Activated CD4-positive, alpha-beta T cell treated with anti-CD3 and anti-CD28 coated beads, Interleukin-2, amount 50 U/mL, for 4 hours (primary cell): ENCODE results near the gene GPRC5C.

Experiments used
- DNase-seq, 2 experiments: peaks; one replicate each; pipeline ENCODE4 v3.0.0-alpha.2; 2020

The GPRC5C gene

DNA sequence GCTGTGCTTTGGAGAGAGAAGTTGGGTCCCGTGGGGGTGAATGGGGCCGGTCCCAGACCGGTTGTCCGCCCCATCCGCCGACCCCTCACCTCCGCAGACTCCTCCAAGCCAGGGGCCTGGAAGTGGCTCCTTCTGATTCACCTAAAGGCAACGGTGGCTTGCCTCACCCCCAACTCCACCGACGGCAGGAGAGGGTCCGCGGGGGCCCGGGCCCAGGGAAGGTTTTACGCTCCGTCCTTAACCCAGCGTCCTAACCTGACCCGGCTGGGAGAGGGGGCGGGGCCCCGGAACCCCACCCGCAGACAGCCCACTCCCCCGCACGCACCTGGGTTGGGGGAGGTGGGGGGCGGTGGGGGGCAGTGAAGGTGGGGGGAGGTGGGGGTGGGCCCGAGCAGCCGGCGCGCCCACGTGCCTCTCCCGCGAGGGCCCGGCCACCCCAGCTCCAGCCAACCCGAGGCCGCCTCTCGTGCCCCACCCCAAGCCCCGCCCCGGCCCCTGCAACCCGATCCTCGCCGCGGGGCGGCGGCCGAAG, 21.8 kb downstream of the GPRC5C start:
- peak; percentile 49 to 55 for DNase-seq

DNA sequence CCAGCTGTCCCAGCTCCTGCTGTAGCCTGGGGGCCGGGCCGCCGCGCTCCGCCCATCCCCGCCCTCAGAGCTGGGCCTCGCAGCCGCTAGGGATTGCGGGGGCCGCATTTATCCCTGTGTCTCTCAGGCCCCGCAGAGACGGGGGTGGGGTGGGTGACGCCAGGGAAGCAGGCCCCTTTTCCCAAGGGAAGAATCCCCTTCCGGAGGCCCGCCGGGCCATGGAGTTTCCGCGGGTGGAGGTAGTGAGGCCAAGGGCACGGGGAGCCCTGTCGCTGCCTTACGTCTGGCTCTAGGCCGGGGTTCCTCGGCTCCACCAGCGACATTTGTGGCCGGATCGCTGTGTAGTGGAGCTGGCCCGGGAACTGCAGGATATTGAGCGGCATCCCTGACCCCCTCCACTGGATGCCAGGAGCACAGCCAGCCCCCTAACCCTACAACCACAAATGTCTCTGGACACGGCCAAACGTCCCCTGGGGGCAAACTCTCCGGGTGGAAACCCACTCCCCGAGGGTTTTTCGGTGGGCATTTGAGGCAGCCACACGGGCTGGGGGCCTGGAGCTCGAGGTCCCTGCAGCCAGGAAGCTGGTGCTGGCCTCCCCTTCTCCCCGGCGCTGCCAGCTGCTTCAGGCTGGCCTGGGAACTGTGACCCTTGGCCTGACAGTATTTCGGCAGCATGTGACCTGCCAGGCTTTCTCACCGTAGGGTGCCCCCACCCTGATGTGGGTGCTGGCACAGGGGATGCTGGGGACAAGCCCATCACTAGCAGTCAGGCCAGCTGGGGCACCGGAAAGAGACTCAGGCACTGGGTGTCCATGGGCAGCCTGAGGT, 22.5 kb downstream of the GPRC5C start:
- DNase-seq, result no peak

DNA sequence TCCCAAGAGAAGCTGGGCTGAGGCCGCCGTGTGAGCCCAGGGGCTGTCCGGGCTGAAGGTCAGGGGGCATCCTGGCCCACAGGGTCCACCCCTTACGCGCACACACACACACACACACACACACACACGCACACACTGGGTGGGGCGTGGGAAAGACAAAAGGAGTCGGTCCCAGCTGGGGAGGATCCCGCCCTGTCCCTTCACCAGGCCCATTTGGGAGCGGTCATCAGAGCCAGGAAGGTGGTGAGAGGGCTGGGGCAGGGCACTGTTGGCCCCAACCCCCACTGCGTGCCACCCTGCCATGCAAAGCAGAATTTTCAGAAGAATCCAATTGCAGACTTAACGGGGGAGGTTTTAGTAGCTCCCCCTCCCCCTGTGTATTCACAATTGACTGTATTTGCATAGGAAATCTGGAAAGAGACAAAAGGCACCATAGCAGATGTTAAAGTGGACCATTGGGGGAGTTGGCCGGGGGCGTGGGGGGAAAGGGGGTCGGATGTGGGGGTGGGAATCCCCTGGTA, 23.2 kb downstream of the GPRC5C start:
- no peak for DNase-seq

DNA sequence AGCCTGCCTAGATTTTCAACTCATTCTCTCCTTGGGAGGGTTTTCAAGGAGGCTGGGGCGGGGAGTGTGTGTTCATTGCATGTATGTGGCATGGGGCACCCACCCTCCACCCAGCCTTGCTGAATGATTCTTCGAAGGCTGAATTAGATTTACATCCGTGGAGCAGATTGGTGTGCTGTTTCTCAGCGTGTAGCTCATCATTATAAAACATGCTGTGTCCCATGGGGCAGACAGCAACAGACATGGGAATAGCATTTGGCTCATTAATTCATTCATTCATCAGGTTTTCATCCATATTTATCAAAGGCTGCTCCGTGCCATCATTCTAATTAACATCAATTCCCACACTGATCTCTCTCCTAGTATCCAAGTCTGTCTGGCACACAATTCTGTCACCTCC, 23.9 kb downstream of the GPRC5C start:
- no peak for DNase-seq

DNA sequence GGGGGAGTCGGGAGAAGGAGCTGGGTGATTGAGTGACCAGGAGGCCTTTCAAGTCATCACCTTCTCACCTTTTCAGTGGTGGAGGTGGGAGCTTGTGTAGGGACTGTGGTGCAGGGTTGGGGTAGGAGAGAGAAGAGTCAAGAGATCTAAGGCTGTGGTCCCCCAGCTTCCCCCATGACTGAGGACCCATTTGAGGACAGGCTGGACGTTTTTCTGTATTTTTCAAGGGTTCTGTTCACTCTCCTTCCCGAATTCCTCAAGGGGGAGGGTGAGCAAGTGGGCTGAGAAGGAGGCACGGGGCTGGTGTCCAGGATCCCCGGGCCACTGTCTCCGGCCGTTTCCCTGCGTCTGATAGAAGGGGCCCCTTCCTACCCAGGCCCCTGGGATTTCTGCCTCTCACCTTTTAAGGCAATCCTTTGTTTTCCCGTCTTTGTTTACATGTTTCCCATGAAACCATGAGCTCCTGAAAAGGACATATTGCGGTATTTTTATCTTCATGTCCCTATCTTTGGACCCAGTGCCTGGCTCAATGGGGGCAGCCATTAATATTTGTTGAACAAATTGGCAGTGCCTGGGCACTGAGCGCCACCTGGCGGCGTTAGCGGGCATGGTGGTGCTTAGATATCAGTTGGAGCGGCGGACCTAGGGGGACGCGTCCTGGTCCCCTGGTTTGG, 25.4 kb downstream of the GPRC5C start:
- DNase-seq, result peak; percentile 66

DNA sequence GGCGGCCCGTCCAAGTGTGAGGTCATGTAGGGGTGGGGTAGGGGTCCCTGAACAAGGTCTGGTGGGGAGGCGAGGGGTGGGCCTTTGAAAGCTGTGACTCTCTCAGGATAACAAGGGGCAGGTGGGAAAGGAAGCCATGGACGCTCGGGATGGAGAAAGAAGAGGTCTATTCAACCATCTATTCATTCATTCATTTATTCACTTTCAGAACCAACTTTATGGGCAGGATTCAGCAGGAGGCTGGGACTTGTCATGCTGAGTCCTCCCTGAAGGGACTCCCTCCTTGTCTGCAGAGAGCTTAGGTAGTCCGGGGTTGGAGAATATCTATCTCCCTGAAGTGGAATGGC, 25.9 kb downstream of the GPRC5C start:
- DNase-seq, result no peak

DNA sequence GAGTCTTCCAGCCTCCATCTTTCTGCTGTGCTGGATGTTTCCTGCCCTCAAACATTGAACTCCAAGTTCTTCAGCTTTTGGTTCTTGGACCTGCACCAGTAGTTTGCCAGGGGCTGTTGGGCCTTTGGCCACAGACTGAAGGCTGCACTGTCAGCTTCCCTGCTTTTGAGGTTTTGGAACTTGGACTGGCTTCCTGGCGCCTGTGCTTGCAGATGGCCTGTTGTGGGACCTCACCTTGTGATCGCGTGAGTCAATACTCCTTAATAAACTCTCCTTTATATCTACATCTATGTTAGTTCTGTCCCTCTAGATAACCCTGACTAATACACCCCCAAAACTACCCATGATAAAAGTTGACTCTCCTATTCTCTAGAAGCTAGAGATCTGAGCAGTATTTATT, 26.9 kb downstream of the GPRC5C start:
- DNase-seq, result no peak

DNA sequence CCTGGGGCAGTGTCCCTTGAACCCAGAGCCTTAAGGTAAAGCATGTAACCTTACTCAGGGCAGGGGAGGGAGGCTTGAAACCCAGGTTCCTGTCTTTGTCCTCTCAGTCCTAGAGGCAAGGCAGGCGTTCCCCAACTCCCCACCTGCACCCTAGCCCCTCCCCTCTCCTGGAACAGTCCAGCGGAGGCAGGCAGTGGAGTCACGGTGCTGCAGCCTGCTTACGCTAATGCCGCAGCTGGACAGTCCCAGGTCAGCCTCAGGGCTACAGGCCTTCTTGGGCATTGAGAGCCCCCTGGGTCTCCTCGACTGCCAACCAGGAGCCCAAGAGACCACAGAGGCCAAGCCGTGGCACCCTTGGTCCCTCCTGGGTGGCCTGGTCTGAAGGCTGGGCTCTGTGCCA, 27.7 kb downstream of the GPRC5C start:
- DNase-seq, result no peak

DNA sequence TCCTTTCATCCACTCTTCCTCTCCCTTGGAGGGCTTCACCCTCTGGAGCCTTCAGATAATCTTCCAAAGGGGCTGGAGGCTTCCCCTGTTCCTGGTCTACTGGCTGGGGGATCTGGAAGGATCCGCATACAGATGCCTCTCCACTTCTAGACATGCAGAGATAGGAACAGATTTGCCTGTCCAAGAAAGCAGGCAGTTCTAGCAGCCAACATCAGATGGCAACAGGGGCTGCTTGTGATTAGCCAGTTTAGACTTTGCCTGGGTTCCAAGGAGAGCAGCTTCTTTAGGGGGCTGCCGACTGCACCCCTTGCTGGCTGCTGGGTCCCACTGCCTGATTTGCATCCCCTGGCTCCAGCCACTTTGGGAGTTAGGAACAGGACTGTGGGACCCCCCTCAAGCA, 28.4 kb downstream of the GPRC5C start:
- DNase-seq, result no peak

DNA sequence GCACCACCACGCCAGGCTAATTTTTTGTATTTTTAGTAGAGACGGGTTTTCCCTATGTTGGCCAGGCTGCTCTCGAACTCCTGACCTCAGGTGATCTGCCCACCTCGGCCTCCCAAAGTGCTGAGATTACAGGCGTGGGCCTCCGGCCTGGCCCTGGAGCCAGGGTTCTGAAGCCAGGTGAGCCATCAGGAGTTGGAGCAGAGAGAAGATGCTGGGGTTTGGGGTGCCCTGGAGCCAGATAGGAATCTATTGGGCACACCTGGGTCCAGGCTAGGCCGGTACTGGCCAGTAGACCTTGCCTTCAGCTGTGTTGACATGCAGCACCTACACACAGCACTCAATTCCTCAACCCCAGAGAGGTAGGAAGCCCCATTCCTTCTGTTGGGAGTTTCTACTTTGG, 29.1 kb downstream of the GPRC5C start:
- DNase-seq, result no peak

DNA sequence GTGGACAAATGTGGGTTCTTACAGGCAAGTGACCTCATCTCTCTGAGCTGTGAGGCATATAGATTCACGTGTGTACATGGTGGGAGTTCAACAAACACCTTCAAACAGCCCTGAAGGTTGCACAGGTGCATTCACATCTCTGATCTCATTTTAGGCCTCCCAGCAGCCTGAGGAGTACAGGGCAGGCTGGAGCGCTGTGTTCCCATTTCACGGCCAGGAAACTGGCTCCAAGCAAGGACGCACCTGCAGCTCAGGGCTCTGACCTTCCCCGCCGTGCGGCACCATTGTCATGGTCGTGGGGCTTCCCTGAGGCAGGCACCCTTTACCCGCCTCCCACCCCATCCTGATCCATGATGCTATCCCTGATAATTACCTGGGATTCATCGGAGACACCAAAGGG, 29.7 kb downstream of the GPRC5C start:
- no peak for DNase-seq

DNA sequence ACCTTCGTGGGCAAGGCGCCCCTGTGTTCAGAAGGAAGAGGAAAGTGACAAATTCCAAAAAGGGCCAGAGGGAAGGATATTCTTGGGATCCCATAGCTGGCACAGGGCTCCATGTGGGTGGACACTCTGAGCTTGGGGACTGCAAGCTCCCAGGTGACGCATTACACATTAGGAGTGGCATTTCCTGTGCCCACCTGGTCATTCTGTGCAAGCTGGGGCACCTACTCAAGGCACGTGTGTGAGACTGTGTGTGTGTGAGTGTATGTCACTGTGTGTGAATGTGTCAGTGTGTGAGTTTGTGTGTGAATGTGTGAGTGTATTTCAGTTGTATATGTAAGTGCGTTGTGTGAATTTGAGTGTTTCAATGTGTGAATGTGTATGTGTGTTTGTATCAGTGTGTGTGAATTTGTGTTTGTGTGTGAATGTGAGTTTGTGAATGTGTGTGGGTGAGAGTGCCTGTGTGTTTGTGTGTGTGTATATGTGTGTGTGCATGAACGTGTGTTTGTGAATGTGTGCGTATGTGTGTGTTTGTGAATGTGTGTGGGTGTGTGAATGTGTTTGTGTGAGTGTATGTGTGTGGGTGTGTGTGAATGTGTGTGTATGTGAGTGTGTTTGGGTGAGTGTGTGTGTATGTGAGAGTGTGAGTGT, 33.0 kb downstream of the GPRC5C start:
- DNase-seq, result no peak

DNA sequence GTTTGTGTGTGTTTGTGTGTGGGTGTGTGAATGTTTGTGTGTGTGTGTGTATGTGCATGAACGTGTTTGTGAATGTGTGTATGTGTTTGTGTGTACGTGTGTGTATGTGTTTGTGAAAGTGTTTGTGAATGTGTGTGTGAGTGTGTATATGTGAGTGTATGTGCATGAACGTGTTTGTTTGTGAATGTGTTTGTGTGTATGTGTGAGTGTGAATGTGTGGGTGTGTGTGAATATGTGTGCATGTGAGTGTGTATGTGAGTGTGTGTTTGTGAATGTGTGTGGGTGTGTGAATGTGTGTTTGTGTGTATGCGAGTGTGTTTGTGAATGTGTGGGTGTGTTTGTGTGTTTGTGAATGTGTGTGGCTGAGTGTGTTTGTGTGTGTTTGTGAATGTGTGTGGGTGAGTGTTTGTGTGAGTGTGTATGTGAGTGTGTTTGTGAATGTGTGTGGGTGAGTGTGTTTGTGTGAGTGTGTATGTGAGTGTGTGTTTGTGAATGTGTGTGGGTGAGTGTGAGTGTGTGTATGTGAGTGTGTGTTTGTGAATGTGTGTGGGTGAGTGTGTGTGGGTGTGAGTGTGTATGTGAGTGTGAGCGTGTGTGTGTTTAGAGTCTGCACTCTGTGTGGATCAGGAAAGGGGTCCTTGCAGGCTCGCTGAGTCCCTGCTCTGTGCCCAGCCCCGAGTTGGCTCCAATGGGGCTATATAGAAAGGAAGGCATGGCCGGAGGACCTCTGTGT, 33.7 kb downstream of the GPRC5C start:
- DNase-seq, result no peak

DNA sequence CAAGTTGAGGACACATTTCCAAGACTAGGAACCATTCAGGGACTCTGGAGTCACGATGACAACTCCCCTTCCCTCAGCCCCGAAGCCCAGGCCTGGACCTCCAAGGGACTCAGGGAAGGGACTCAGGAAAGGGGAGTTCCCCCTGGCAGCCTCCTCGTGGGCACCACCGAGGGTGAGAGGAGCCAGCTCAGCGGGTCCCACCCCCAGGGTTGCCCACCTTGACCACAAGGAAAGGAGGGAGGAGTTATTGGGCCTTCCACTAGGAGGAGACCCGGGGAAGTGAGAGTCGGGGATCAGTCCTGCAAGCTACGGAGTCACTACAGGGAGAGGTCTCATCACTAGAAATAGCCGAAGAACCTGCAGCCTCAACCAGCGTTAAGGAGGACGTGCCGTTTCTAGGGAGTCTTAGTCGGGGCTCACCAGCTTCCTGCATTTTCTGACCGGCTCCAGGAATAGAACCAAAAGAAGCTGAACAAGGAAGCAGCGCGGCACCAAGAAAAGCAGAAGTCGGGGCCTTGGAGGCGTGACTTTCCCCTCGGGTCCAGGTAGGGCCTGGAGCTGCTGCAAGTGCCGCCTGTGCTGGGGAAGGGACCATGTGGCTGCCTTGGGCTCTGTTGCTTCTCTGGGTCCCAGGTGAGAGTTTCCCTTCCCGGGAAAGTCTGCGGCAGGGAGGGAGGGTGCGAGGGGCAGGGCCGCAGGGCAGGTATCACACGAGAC, 34.4 kb downstream of the GPRC5C start, which contains the start of gene CD300A:
CD300A (plus strand) TSS at position 524 of the 717 bp plus-strand sequence; CDS start at position 594, 70 bp downstream.
- no peak for DNase-seq

DNA sequence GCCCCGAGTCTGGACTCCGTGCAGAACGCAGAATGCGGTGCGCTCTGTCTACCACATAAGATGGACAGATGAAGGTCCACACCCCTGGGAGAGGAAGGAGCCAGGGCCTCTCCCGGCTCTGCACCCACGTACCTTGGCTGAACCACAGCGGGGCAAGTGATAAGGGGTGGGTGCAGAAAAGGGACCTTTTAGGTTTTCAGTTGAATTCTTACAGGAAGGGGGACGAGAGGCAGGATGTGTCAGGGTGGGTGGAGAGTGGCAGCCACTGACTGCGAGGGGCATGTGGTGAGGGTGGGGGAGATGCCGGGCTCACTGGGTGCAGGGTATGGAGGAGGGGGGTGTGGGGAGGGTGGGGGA, 34.9 kb downstream of the GPRC5C start:
- DNase-seq, result no peak

DNA sequence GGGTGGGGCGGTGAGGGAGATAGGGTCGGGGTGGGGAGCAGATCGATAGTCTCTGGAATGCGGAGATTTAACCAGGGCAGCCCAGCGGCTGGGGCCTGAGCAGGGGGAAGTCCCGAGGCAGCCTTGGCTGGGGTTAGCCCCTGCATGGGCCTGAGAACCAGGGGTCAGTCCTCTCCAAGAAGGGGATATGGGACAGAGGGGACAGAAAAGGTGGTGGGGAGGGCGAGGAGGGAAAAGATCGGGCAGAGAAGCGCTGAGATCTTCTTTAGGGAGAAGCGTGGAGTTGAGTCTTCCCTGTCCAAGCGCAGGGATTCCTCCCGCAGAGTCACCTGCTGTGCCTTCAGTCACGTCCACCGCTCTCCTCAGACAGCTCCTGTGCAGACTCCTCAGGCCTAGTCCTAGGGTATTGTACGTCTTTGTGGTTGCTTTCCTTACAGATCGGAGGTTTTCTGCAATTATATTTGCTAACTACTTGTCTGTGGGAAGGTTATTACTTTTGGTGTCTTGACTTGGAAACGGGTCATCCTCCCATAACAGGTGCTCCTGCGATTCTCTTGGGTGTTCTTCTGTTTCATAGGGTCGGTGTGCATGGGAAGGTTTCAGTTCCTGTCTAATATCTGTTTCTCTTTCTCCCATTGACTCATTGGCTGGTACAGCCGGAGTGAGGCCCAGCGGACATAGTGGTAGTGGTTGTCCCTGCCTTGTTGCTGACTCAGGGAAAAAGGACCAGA, 35.5 kb downstream of the GPRC5C start:
- DNase-seq, result no peak

DNA sequence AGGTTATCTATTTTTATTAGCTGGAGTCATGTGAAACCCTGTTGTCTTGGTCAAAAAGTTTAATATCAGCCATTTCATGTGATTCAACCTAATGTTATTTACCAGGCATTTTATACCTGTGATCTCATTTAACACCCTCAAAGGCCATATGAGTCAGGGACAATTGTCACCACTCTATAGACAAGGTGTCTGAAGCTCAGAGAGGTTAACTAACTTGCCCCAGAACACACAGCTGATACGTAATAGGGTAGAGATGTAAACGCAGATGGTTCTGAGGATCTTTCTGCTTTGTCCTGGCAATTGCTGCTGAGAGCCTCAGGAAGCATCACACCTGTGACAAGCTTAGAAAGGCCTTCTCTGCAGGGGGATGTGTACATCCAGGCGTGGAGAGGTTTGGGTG, 39.5 kb downstream of the GPRC5C start:
- DNase-seq, result no peak

DNA sequence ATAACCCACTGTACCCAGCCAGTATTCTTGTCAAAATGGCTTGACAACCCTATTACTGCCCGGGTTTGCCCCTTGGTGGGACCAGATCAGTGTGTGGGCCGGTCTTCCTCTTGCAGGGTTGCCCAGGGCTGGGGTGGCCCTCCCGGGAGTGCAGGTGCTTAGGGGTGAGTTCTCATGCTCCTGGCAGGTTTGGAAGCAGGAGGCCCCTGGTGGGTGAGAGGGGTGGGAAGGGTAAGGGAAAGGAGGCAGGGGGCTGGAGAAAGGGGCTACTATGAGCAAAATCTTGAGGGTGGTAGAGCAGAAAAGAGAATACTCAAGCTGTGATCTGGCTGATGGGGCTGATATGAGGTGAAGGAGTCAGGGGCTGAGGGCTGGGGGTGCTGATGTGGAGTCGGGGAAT, 41.0 kb downstream of the GPRC5C start:
- DNase-seq, result no peak

DNA sequence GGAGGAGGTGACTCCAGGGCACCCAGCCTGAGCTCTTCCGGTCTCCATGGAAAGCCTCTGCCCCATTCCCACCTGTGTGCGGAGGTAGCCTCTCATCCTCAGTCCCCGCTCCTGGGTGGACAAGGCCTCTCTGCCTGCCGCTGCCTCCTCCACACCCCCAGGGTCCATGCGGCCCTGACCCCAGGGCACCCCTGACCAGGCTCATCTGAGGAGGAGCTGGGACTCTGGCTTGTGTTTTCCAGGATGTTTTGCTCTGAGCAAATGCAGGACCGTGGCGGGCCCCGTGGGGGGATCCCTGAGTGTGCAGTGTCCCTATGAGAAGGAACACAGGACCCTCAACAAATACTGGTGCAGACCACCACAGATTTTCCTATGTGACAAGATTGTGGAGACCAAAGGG, 41.4 kb downstream of the GPRC5C start:
- DNase-seq, result no peak

DNA sequence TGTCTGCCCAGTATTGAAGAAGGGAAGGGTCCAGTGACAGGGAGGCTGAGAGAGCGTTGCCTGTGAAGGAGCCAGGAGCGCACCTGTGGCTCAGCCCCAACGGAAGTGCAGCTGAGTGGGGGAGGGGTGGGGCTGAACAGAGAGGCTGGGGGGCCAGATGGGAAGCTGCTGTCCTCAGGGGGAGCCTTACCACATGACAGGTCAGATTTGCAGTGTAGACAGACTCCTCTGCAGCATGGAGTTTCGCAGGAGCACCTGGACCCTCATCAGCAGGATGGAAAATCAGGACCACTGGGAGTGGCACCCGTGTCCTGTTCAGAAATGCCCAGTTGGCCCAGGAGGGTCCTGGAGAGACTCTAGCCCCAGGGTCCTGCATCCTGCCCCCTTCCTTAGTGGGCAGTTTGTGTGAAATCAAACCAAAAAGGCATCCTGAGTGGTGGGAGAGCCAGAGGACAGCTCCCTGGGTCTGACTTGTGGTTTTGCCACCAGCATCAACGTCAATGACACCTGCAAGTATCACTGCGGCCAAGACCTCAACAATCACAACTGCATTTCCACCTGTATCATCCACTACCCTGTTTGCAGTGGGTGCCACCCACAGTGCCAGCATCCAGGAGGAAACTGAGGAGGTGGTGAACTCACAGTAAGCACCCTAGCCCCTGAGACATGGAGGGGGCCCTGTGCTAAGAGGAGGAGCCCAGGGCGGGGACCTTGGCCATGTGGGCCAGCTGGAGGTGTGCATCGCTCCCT, 42.3 kb downstream of the GPRC5C start:
- no peak for DNase-seq

DNA sequence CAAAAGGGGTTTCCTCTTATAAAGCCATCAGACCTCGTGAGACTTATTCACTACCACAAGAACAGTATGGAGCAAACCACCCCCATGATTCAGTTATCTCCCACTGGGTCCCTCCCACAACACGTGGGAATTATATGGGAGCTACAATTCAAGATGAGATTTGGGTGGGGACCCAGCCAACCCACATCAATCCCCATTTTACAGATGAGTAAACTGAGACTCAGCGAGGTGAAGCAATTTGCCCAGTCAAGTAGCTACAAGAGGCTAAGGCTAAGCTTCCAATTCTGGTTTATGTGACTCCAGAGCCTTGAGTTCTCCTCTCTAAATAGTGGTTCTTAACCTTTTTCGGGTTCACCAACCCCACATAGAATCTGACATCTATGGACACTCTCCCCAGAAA, 43.3 kb downstream of the GPRC5C start:
- no peak for DNase-seq
